ENCODE results near the gene CDK8. TPM values are rescaled to one million over a fixed set of nuclear protein-coding genes. Genes with fewer than 3 reads are reported as not detected.
"Not testable (repeated sequence)": the region's sequence is repeated elsewhere in the genome, so short reads cannot be mapped to it uniquely, and the experiment has no call there.

The CDK8 gene
- polyA plus RNA-seq, 4 donors: 16.8 to 29.7 (median 25.3) TPM

DNA sequence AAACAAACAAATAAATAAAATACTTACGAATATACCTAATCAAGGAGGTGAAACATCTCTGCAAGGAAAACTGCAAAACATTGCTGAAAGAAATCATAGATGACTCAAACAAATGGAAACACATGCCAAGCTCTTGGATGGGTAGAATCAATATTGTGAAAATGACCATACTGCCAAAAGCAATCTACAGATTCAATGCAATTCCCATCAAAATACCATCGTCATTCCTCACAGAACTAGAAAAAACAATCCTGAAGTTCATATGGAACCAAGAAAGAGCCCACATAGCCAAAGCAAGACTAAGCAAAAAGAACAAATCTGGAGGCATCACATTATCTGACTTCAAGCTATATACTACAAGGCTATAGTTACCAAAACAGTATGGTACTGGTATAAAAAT, 32.0 kb downstream of the CDK8 start:
- H3K4me3 ChIP-seq (ENCODE audit: low read depth in 1 of 3, low read length in 3 of 3); H3K27ac ChIP-seq (ENCODE audit: low read depth in 1 of 3, low read length in 2 of 3); H3K36me3 ChIP-seq (ENCODE audit: control insufficient read depth in 3 of 3, insufficient read depth in 2 of 3, low read depth in 1 of 3, low read length in 3 of 3); FAIRE-seq; DNase-seq; H3K27me3 ChIP-seq (ENCODE audit: control insufficient read depth in 3 of 3, insufficient read depth in 3 of 3, low read length in 3 of 3); H3K4me1 ChIP-seq (ENCODE audit: control insufficient read depth in 3 of 3, insufficient read depth in 2 of 3, low read depth in 1 of 3, low read length in 2 of 3); H3K9me3 ChIP-seq (ENCODE audit: control insufficient read depth in 2 of 2, insufficient read depth in 1 of 2, low read depth in 1 of 2, low read length in 1 of 2): not testable (repeated sequence)
- 47 to 50% (median 48%) methylated on average over 2 of the region's 2 CpGs for WGBS, 3 donors

DNA sequence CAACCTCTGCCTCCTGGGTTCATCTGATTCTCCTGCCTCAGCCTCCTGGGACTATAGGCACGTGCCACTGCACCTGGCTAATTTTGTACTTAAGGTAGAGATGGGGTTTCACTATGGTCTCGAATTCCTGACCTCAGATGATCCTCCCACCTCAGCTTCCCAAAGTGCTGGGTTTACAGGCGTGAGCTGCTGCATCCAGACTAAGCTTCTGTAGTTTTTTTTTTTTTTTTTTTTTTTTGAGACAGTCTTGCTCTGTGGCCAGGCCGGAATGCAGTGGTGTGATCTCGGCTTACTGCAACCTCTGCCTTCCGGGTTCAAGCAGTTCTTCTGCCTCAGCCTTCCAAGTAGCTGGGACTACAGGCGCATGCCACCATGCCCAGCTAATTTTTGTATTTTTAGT, 34.9 kb downstream of the CDK8 start:
- not testable (repeated sequence) for FAIRE-seq; H3K4me3 ChIP-seq (ENCODE audit: low read depth in 1 of 3, low read length in 3 of 3); H3K27ac ChIP-seq (ENCODE audit: low read depth in 1 of 3, low read length in 2 of 3); H3K27me3 ChIP-seq (ENCODE audit: control insufficient read depth in 3 of 3, insufficient read depth in 3 of 3, low read length in 3 of 3); H3K4me1 ChIP-seq (ENCODE audit: control insufficient read depth in 3 of 3, insufficient read depth in 2 of 3, low read depth in 1 of 3, low read length in 2 of 3); H3K9me3 ChIP-seq (ENCODE audit: control insufficient read depth in 2 of 2, insufficient read depth in 1 of 2, low read depth in 1 of 2, low read length in 1 of 2); DNase-seq; H3K36me3 ChIP-seq (ENCODE audit: control insufficient read depth in 3 of 3, insufficient read depth in 2 of 3, low read depth in 1 of 3, low read length in 3 of 3)
- WGBS, 3 donors: 91 to 95% (median 93%) methylated on average over 7 of the region's 7 CpGs

DNA sequence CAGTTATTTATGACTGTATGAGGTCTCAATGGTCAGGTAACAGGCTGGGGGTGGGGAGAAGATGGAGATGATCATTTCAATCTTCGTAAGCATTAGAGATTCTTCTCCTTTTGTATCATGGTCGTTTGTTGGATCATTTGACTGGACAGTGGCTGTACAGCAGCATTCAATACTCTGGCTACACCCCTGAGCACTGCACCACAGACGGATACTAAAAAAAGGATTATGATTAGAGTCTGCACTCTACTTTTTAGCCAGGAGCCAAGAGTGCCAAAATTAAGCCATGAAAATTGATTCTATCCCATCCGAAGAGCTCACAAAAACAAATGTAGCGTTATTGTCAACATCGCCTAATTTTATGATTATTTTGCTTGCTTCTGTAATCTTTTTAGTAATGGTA, 41.9 kb downstream of the CDK8 start:
- H3K36me3 ChIP-seq (ENCODE audit: control insufficient read depth in 3 of 3, insufficient read depth in 2 of 3, low read depth in 1 of 3, low read length in 3 of 3): no peaks in the 10 kb centered on the region
- H3K27me3 ChIP-seq (ENCODE audit: control insufficient read depth in 3 of 3, insufficient read depth in 3 of 3, low read length in 3 of 3): no peaks in the 10 kb centered on the region
- FAIRE-seq (no peak), DNase-seq (no peak)
- no peaks in the 10 kb centered on the region for H3K9me3 ChIP-seq (ENCODE audit: control insufficient read depth in 2 of 2, insufficient read depth in 1 of 2, low read depth in 1 of 2, low read length in 1 of 2)
- 91 to 93% (median 91%) methylated on average over 6 of the region's 6 CpGs for WGBS, 3 donors
- H3K4me1 ChIP-seq (ENCODE audit: control insufficient read depth in 3 of 3, insufficient read depth in 2 of 3, low read depth in 1 of 3, low read length in 2 of 3): no peaks in the 10 kb centered on the region
- H3K4me3 ChIP-seq (ENCODE audit: low read depth in 1 of 3, low read length in 3 of 3): no peak overlapping the region
- H3K27ac ChIP-seq (ENCODE audit: low read depth in 1 of 3, low read length in 2 of 3): no peak overlapping the region

DNA sequence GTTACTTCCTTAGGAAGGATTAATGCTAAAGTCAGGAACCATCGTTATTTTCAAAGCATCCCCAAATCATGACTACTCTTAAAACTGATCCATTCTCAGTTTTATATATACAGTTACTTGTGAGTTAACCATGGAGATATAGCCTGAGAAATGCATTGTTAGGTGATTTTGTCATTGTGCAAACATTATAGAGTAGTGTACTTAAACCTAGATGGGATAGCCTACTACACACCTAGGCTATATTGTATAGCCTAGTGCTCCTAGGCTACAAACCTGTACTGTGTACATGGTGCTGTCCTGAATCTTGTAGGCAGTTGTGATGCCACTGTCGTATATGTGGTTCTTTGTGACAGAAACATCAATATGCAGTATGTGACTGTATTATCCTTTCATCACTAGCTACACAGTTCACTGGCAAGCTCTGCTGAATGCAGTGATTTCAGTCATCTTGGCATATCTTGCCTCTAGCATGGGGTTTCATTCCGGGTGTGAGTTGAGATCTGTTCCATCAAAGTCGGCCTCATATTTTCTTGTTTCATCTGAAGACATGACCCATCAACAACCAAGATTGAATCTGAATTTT, 45.3 kb downstream of the CDK8 start:
- WGBS, 3 donors: 85 to 93% (median 92%) methylated on average over 4 of the region's 4 CpGs
- H3K4me3 ChIP-seq (ENCODE audit: low read depth in 1 of 3, low read length in 3 of 3): no peak overlapping the region
- FAIRE-seq (no peak), DNase-seq (no peak)
- no peaks in the 10 kb centered on the region for H3K36me3 ChIP-seq (ENCODE audit: control insufficient read depth in 3 of 3, insufficient read depth in 2 of 3, low read depth in 1 of 3, low read length in 3 of 3)
- H3K4me1 ChIP-seq (ENCODE audit: control insufficient read depth in 3 of 3, insufficient read depth in 2 of 3, low read depth in 1 of 3, low read length in 2 of 3): no peaks in the 10 kb centered on the region
- no peaks in the 10 kb centered on the region for H3K27me3 ChIP-seq (ENCODE audit: control insufficient read depth in 3 of 3, insufficient read depth in 3 of 3, low read length in 3 of 3)
- H3K9me3 ChIP-seq (ENCODE audit: control insufficient read depth in 2 of 2, insufficient read depth in 1 of 2, low read depth in 1 of 2, low read length in 1 of 2): no peaks in the 10 kb centered on the region
- H3K27ac ChIP-seq (ENCODE audit: low read depth in 1 of 3, low read length in 2 of 3): no peak overlapping the region

DNA sequence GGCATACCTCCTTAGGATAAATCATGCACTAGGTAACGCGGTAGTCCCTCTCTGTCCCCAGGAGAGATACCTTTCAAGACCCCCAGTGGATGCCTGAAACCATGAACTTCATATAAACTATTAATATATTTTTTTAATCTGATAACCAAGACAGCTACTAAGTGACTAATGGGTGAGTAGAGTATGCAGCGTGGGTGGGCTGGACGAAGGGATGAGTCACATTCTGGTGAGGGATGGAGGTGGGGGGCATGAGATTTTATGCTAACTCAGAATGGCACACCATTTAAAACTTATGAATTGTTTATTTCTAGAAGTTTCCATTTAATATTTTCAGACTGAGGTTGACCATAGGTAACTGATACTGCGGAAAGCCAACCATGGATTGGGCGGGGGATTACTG, 46.2 kb downstream of the CDK8 start:
- H3K4me3 ChIP-seq (ENCODE audit: low read depth in 1 of 3, low read length in 3 of 3): no peak overlapping the region
- H3K36me3 ChIP-seq (ENCODE audit: control insufficient read depth in 3 of 3, insufficient read depth in 2 of 3, low read depth in 1 of 3, low read length in 3 of 3): no peaks in the 10 kb centered on the region
- FAIRE-seq (no peak), DNase-seq (no peak)
- no peak overlapping the region for H3K27ac ChIP-seq (ENCODE audit: low read depth in 1 of 3, low read length in 2 of 3)
- no peaks in the 10 kb centered on the region for H3K27me3 ChIP-seq (ENCODE audit: control insufficient read depth in 3 of 3, insufficient read depth in 3 of 3, low read length in 3 of 3)
- H3K9me3 ChIP-seq (ENCODE audit: control insufficient read depth in 2 of 2, insufficient read depth in 1 of 2, low read depth in 1 of 2, low read length in 1 of 2): no peaks in the 10 kb centered on the region
- H3K4me1 ChIP-seq (ENCODE audit: control insufficient read depth in 3 of 3, insufficient read depth in 2 of 3, low read depth in 1 of 3, low read length in 2 of 3): no peaks in the 10 kb centered on the region
- 82 to 93% (median 93%) methylated on average over 6 of the region's 6 CpGs for WGBS, 3 donors

- Histone ChIP-seq H3K27me3 (ENCODE audit: control insufficient read depth in 3 of 3, insufficient read depth in 3 of 3, low read length in 3 of 3) (no peaks in the 10 kb centered on the region), H3K36me3 (ENCODE audit: control insufficient read depth in 3 of 3, insufficient read depth in 2 of 3, low read depth in 1 of 3, low read length in 3 of 3) (no peaks in the 10 kb centered on the region), H3K27ac (ENCODE audit: low read depth in 1 of 3, low read length in 2 of 3) (no peak overlapping the region), H3K9me3 (ENCODE audit: control insufficient read depth in 2 of 2, insufficient read depth in 1 of 2, low read depth in 1 of 2, low read length in 1 of 2) (no peaks in the 10 kb centered on the region), H3K4me3 (ENCODE audit: low read depth in 1 of 3, low read length in 3 of 3) (no peak overlapping the region), H3K4me1 (ENCODE audit: control insufficient read depth in 3 of 3, insufficient read depth in 2 of 3, low read depth in 1 of 3, low read length in 2 of 3) (no peaks in the 10 kb centered on the region)
- FAIRE-seq: peak; percentile 5
- DNase-seq: no peak
- WGBS, 3 donors: 51 to 81% (median 58%) methylated on average over 1 of the region's 1 CpG
Observed at GRCh38 chr13:26305676-26306075, 51.7 kb downstream of the CDK8 start.

DNA sequence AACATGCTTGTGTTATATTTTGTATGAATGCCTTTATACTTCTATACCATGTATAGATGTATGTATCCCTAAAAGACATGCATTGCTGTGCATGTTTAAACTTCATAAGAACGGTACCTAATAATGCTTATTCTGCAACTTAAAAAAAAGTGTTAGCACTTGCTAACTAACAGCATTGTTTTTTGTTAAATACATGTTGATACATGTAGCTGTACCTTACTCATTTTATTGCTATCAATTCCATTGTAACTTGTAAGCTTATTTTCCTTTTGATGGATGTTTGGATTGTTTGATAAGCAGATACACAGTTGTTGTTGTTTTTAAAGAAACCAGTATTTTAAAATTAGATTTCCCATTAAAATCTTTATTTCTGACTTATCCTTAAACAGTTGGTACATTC, 53.8 kb downstream of the CDK8 start:
- Histone ChIP-seq H3K27me3 (ENCODE audit: control insufficient read depth in 3 of 3, insufficient read depth in 3 of 3, low read length in 3 of 3) (no peaks in the 10 kb centered on the region), H3K4me3 (ENCODE audit: low read depth in 1 of 3, low read length in 3 of 3) (no peak overlapping the region), H3K9me3 (ENCODE audit: control insufficient read depth in 2 of 2, insufficient read depth in 1 of 2, low read depth in 1 of 2, low read length in 1 of 2) (peaks cover 0 to 2% of the 10 kb centered on the region in 2 donors), H3K4me1 (ENCODE audit: control insufficient read depth in 3 of 3, insufficient read depth in 2 of 3, low read depth in 1 of 3, low read length in 2 of 3) (no peaks in the 10 kb centered on the region), H3K27ac (ENCODE audit: low read depth in 1 of 3, low read length in 2 of 3) (no peak overlapping the region), H3K36me3 (ENCODE audit: control insufficient read depth in 3 of 3, insufficient read depth in 2 of 3, low read depth in 1 of 3, low read length in 3 of 3) (no peaks in the 10 kb centered on the region)
- FAIRE-seq (no peak), DNase-seq (no peak)
- 93 to 97% (median 94%) methylated on average over 1 of the region's 1 CpG for WGBS, 3 donors

DNA sequence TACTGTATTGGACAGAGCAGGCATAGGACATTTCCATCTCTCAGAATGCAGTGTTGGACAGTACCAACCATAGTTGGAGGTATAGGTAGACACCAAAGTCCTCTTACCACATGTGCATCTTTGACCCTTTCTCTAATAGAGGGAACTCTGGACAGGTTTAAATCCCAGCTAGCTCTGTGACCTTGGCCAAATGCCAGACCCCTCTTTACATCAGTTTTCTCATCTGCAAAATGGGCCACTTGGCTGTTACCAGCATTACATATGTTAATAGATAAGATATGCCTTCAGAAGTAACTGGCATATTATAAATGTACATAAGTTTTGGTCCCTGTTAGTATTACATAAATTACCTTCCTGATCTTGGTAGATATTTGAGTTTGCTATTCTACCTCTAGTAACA, 54.3 kb downstream of the CDK8 start:
- Histone ChIP-seq H3K4me3 (ENCODE audit: low read depth in 1 of 3, low read length in 3 of 3) (no peak overlapping the region), H3K4me1 (ENCODE audit: control insufficient read depth in 3 of 3, insufficient read depth in 2 of 3, low read depth in 1 of 3, low read length in 2 of 3) (no peaks in the 10 kb centered on the region)
- FAIRE-seq: no peak

GRCh38 chr13:26308836-26309235, 54.9 kb downstream of the CDK8 start:
- H3K9me3 ChIP-seq (ENCODE audit: control insufficient read depth in 2 of 2, insufficient read depth in 1 of 2, low read depth in 1 of 2, low read length in 1 of 2): peaks cover 0 to 2% of the 10 kb centered on the region in 2 donors
- no peak for DNase-seq
- H3K4me1 ChIP-seq (ENCODE audit: control insufficient read depth in 3 of 3, insufficient read depth in 2 of 3, low read depth in 1 of 3, low read length in 2 of 3): no peaks in the 10 kb centered on the region
- no peak for FAIRE-seq
- no peaks in the 10 kb centered on the region for H3K36me3 ChIP-seq (ENCODE audit: control insufficient read depth in 3 of 3, insufficient read depth in 2 of 3, low read depth in 1 of 3, low read length in 3 of 3)
- H3K27ac ChIP-seq (ENCODE audit: low read depth in 1 of 3, low read length in 2 of 3): no peak overlapping the region
- H3K4me3 ChIP-seq (ENCODE audit: low read depth in 1 of 3, low read length in 3 of 3): no peak overlapping the region
- 89 to 98% (median 94%) methylated on average over 2 to 6 of the region's 6 CpGs for WGBS, 3 donors
- no peaks in the 10 kb centered on the region for H3K27me3 ChIP-seq (ENCODE audit: control insufficient read depth in 3 of 3, insufficient read depth in 3 of 3, low read length in 3 of 3)

More for the DNA sequence above, 54.3 kb downstream of the CDK8 start:
- H3K36me3 ChIP-seq (ENCODE audit: control insufficient read depth in 3 of 3, insufficient read depth in 2 of 3, low read depth in 1 of 3, low read length in 3 of 3): no peaks in the 10 kb centered on the region
- H3K27ac ChIP-seq (ENCODE audit: low read depth in 1 of 3, low read length in 2 of 3): no peak overlapping the region
- H3K27me3 ChIP-seq (ENCODE audit: control insufficient read depth in 3 of 3, insufficient read depth in 3 of 3, low read length in 3 of 3): no peaks in the 10 kb centered on the region
- H3K9me3 ChIP-seq (ENCODE audit: control insufficient read depth in 2 of 2, insufficient read depth in 1 of 2, low read depth in 1 of 2, low read length in 1 of 2): peaks cover 0 to 2% of the 10 kb centered on the region in 2 donors
- DNase-seq: no peak
